CD4-positive, alpha-beta T cell treated with Interferon alpha-2 for 1 hour (primary cell): Measurements from ENCODE around the gene ZNF451.

Source experiments
- DNase-seq, 2 donors: peaks; one replicate each; pipeline ENCODE4 v3.0.0-alpha.2; 2020 to 2022

The ZNF451 gene

GRCh38 chr6:57097596-57097995, 7.6 kb downstream of the ZNF451 start:
- DNase-seq, result no peak

DNA sequence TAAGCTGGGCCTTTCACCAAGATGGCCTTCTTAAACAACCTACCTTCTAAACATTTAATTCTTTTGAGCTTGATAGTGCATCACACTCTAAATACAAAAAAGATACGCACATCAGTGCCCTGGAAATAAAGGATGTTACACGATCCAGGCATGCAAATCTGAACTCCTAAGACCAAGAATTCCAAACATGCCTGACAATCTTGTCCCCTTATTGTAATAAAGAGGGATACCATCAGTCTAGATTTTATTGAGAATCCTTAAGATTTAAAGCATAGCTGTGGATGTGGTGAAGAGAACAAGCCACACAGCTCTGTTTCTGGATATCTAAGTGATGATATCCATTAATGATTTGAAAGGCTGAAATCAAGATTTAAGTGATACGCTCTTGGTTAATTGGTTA, 13.0 kb downstream of the ZNF451 start:
- no peak for DNase-seq

DNA sequence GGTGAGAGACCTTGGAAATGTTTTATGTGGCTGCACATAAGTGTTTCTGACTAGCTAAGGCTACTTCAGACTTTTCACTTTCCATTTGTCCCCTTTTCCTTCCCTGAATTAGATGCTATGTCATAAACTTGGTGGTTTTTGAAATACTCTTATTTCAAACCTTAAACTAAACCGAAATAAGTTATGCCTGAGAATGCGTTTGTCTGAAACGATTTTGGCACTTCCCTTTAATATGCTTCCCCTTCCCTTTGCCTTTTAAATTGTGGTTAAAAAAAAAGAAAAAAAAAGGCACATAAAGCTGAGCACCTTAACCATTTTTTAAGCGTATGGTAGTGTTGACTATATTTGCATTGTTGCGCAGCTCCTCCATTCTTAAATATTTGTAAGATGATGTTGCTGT, 14.3 kb downstream of the ZNF451 start:
- no peak for DNase-seq

DNA sequence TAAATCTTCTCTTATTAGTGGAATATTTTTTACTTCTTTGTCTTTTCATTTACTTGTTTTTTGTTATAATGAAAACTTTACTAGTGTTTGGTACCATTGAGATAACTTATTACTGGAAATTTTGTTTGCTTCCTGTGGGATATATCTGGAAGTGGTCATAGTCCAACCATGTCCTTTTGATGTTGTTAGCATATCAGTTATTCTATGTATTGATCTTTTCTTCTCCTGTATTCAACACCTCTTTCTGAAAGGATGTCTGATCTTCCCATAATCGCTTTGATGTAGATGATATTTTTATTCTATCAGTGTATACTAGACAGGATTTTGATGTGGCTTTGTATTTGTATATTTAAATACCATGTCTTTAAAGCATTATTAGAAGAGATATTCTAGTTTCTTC, 17.0 kb downstream of the ZNF451 start:
- DNase-seq, result no peak

- DNase-seq, result no peak
Measured at GRCh38 chr6:57108691-57109090, 18.7 kb downstream of the ZNF451 start.

DNA sequence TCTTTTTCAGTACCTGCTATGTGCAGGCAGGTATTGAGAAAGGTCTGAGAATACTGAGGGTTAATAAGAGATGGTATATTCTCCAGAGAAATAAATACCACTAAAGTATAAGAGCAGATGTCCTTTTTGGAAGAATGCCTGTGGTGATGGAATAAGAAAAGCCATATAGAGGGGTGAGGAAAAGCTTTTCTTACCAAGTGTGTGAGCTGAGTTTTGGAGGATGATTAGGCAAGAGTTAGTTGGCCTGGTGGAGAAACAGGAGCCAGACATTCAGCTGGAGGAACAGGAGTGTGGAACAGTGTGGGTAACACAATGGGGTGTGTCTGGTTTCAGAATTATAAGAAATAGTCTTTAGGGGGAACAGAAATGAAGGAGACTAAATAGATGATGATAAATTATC, 19.9 kb downstream of the ZNF451 start:
- no peak for DNase-seq

DNA sequence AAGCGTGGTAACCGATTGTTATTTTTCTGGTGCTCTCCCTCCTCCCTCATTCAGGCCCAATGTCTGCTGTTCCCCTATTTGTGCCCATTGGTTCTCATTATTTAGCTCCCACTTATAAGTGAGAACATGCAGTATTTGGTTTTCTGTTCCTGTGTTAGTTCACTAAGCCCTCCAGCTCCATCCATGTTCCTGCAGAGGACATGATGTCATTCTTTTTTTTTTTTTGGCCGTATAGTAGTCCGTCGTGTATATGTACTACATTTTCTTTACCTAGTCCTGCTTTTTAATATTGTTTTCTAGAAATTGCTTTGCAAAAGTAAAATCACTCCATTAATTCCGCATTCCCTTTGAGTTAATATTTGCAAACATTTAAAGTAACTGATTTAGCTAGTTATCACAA, 23.1 kb downstream of the ZNF451 start:
- no peak for DNase-seq

- DNase-seq, result no peak
Measured at GRCh38 chr6:57116776-57117175, 26.8 kb downstream of the ZNF451 start.

GRCh38 chr6:57117796-57118195, 27.8 kb downstream of the ZNF451 start:
- no peak for DNase-seq

GRCh38 chr6:57123111-57123510, 33.1 kb downstream of the ZNF451 start:
- DNase-seq, result no peak

DNA sequence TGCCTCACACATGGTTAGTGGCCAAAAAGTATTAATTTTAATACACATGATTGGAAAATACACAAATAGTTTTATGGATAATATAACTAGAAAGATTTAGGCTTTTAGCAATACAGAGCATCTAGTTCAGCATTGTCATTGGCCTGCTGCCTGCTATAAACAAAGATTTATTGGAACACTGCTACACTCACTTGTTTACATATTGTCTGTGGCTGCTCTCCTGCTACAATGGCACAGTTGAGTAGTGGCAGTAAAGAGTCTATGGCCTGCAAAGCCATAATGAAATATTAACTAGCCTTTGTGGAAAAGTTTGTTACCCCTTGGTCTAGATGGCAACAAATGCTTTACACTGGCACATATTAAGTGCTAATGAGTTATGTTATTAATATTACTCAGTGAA, 37.8 kb downstream of the ZNF451 start:
- no peak for DNase-seq

GRCh38 chr6:57130661-57131177, 40.7 kb downstream of the ZNF451 start:
- DNase-seq, result no peak

DNA sequence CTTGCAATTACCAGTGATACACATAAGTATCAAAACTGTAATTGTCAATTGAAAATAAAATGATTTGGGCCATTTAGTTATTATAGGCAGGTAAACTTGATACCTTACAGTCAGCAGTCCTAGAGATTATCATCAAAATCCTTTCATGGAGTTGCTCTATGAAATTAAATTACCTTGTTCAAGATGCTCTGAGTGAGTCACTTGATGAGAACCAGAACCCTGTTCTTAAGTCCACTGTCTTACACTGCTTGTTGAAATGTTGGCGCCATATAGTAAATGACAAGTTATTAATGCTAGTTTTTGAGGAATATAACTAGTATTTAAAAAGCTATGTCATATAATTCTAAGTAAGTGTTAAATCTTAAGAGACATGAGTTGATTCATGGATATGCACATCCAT, 45.0 kb downstream of the ZNF451 start:
- no peak for DNase-seq

DNA sequence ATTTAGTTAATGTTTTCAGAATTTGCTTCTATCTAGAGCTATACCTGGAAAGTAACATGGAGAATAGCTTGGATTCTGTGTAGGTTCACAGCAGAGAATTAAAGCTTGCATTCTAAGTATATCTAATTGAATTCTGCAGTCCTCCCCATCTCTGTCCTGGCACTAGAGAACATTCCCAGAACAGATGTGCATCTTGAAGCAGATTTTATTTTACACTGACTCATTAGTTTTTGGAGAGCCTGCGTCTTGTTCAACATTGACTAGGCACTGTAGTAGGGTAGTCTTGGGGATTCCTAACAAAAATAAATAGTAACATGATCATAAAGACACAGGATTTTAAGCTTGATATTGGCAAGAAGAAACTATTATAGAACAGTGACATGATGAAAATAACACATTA, 45.9 kb downstream of the ZNF451 start:
- no peak for DNase-seq

DNA sequence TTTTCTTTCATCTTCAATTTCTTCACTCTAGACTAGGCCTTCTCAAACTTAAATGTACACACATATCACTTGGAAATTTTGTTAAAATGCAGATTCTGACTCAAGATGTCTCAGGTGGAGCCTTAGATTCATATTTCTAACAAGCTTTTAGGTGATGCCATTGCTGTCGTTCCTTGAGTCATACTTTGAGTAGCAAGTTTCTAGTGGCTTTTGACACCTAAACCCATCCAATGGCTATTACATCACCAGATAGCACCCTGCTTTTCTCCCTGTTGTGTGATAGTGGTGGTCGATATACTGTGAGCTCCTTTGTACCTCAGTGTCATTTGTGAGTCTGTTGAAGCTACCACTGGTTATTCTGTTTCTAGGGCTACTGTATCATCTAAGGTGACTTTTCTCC, 47.4 kb downstream of the ZNF451 start:
- no peak for DNase-seq

- DNase-seq, result no peak
Measured at GRCh38 chr6:57138026-57138425, 48.0 kb downstream of the ZNF451 start.

DNA sequence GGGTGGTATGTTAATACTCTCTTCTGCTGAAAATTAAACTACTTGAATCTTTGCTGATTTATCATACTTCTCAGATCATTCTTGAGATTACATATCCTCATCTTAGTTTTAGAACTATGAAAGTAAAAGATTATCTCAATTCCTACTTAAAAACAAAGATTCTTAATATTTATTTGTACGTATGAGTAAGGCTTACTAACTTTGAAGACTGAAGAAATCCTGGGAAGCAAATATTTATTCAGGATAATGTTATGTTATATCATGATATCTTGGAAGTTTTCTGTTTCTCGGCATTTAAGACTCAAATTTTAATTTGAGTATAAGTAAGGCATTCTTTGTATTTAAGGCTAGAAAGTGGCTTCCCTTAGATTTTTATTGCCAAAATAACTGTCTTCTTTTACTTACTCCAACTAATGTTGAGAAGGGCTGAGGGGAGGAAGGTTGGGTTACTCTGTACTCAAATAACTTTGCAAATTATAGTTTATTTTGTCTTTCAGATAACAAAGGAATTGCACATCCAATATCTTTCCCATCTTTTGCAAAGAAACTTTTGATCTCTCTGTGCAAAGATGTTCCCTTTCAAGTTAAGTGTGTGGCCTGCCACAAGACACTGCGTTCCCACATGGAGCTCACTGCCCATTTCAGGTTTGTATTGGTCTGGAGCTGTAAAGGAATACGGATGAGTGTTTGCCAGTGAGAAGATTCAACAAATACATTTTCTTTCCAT, 51.6 kb downstream of the ZNF451 start:
- no peak for DNase-seq

- no peak for DNase-seq
Measured at GRCh38 chr6:57142178-57142525, 52.2 kb downstream of the ZNF451 start.

DNA sequence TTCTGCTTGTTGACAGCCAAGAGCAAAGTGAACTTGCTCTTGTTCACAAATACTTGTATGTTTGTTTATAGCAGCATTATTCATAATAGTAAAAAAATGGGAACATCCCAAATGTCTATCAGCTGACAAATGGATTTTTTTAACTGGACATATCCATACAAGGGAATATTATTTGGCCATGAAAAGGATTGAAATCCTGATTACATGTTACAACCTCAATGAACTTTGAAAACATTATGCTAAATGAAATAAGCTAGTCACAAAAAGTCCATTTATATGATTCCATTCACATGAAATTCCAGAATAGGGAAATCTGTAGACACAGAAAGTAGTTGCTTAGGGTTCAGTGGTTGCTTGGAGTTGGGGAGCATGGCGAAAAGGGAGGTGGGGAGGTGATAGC, 53.7 kb downstream of the ZNF451 start:
- DNase-seq, result no peak

GRCh38 chr6:57147401-57147800, 57.4 kb downstream of the ZNF451 start:
- DNase-seq, result no peak

- DNase-seq, result no peak
Measured at GRCh38 chr6:57147955-57148858, 58.2 kb downstream of the ZNF451 start.

- DNase-seq, result no peak
Measured at GRCh38 chr6:57158658-57159057, 68.7 kb downstream of the ZNF451 start.

DNA sequence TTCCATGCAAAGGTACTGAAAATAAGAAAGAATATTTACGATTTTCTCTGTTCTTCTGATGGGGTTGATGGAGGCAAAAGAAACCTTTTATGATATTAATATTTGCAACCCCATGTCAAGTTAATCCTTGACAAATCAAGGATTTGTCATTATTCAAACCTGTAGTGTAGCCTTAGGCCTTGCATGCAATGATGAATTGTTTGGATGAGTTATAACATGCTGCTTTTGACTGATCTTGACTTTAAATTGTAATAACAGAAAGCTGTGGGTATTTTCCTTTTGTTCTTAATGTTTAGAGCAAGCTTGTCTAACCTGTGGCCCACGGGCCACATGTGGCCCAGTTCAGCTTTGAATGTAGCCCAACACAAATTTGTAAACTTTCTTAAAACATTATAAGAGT, 69.1 kb downstream of the ZNF451 start:
- DNase-seq, result no peak

DNA sequence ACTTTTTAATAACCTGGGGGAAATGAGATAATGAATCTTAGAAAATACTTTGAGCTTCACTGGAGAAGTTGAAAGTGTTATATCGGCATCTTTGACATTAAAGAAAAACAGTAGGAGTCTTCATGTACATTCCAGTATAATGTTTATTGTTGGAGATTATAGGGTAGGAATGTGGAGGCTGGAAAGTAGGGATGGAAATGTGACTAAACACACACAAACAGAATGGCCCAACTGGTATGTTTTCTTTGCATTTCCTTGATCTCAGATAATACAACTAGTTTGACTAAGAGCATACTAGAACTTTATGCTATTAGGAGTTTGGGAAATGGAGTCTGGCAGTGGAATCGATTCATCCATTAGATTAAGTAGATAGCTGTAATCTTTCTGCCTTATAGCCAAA, 72.0 kb downstream of the ZNF451 start:
- DNase-seq, result no peak
